Mesenchymal stem cell (in vitro differentiated cells and primary cell): ENCODE data around the gene TMEM50B.
"Not testable (repeated sequence)": the region's sequence is repeated elsewhere in the genome, so short reads cannot be mapped to it uniquely, and the experiment has no call there.

Source experiments
- DNase-seq: peaks from one replicate; pipeline ENCODE4 v3.0.0-alpha.2; 2013
- H2AFZ ChIP-seq: one replicate; pipeline ENCODE4 v1.6.1; 2013; ENCODE audit warnings: low read depth, mild to moderate bottlenecking, control low read depth, inconsistent platforms, low read length, moderate library complexity
- H2AK5ac ChIP-seq: 2 replicates; pipeline ENCODE4 v1.6.1; 2013; ENCODE audit warnings: low read length, moderate library complexity, mild to moderate bottlenecking, inconsistent platforms; ENCODE audit not compliant: severe bottlenecking
- H2BK120ac ChIP-seq: one replicate; pipeline ENCODE4 v1.6.1; 2013; ENCODE audit warnings: low read depth, mild to moderate bottlenecking, inconsistent platforms, low read length, moderate library complexity
- H2BK12ac ChIP-seq, 2 experiments: one replicate each; pipeline ENCODE4 v1.6.1; 2013; ENCODE audit warnings: inconsistent platforms in 2 of 2, low read length in 2 of 2, mild to moderate bottlenecking in 2 of 2, moderate library complexity in 2 of 2, control low read depth in 1 of 2
- H2BK15ac ChIP-seq: one replicate; pipeline ENCODE4 v1.6.1; 2013; ENCODE audit warnings: mild to moderate bottlenecking, low read depth, inconsistent platforms; ENCODE audit not compliant: poor library complexity, severe bottlenecking
- H2BK5ac ChIP-seq: 2 replicates; pipeline ENCODE4 v1.6.1; 2013; ENCODE audit warnings: low read depth, mild to moderate bottlenecking, low read length, control low read depth, inconsistent platforms; ENCODE audit not compliant: poor library complexity, severe bottlenecking
- H3K14ac ChIP-seq, 2 experiments: one replicate each; pipeline ENCODE4 v1.6.1; 2013; ENCODE audit warnings: inconsistent platforms in 2 of 2, low read length in 2 of 2, control low read depth in 1 of 2, mild to moderate bottlenecking in 1 of 2, moderate library complexity in 1 of 2
- H3K18ac ChIP-seq, 2 experiments: one replicate each; pipeline ENCODE4 v1.6.1; 2013; ENCODE audit warnings: inconsistent platforms in 2 of 2, low read length in 2 of 2, control low read depth in 1 of 2, low read depth in 1 of 2, mild to moderate bottlenecking in 1 of 2
- H3K23ac ChIP-seq, 2 experiments: one replicate each; pipeline ENCODE4 v1.6.1; 2013; ENCODE audit warnings: inconsistent platforms in 2 of 2, low read length in 2 of 2, mild to moderate bottlenecking in 2 of 2, moderate library complexity in 2 of 2, control low read depth in 1 of 2
- H3K27ac ChIP-seq: 2 replicates; pipeline ENCODE4 v1.5.1; 2013; ENCODE audit warnings: mild to moderate bottlenecking, moderate library complexity, low read length, control low read depth, inconsistent platforms; ENCODE audit not compliant: poor library complexity, severe bottlenecking
- H3K27me3 ChIP-seq, 2 experiments: 2 replicates each; pipeline versions ENCODE4 v1.6.1 to v1.7.0; 2013; ENCODE audit warnings: low read length in 2 of 2, mild to moderate bottlenecking in 2 of 2, moderate library complexity in 2 of 2, control low read depth in 1 of 2, inconsistent platforms in 1 of 2; ENCODE audit not compliant: control insufficient read depth in 1 of 2, insufficient read depth in 1 of 2
- H3K36me3 ChIP-seq, 2 experiments: 2 replicates each; pipeline versions ENCODE4 v1.6.1 to v1.7.0; 2013; ENCODE audit warnings: low read length in 2 of 2, control low read depth in 1 of 2, inconsistent platforms in 1 of 2, low read depth in 1 of 2, mild to moderate bottlenecking in 1 of 2; ENCODE audit not compliant: insufficient read depth in 2 of 2, control insufficient read depth in 1 of 2
- H3K4ac ChIP-seq, 2 experiments: one replicate each; pipeline ENCODE4 v1.6.1; 2013; ENCODE audit warnings: inconsistent platforms in 2 of 2, low read length in 2 of 2, mild to moderate bottlenecking in 2 of 2, moderate library complexity in 2 of 2, control low read depth in 1 of 2, low read depth in 1 of 2
- H3K4me1 ChIP-seq: 2 replicates; pipeline ENCODE4 v1.6.1; 2013; ENCODE audit warnings: low read depth, low read length, control low read depth; ENCODE audit not compliant: control insufficient read depth, insufficient read depth
- H3K4me2 ChIP-seq: 2 replicates; pipeline ENCODE4 v1.6.1; 2013; ENCODE audit warnings: low read length, mild to moderate bottlenecking, inconsistent platforms; ENCODE audit not compliant: poor library complexity, severe bottlenecking
- H3K4me3 ChIP-seq, 2 experiments: 2 replicates each; pipeline versions ENCODE4 v1.5.1 to v1.7.0; 2013; ENCODE audit warnings: low read length in 2 of 2, mild to moderate bottlenecking in 2 of 2, control low read depth in 1 of 2, low read depth in 1 of 2; ENCODE audit not compliant: insufficient read depth in 1 of 2
- H3K79me1 ChIP-seq: replicated peaks from 2 replicates; pipeline ENCODE4 v1.6.1; 2013; ENCODE audit warnings: mild to moderate bottlenecking, control low read depth, low read length, inconsistent platforms; ENCODE audit not compliant: poor library complexity, severe bottlenecking
- H3K9ac ChIP-seq: 2 replicates; pipeline ENCODE4 v1.7.0; 2013; ENCODE audit warnings: mild to moderate bottlenecking, low read length, moderate library complexity
- H3K9me3 ChIP-seq: 2 replicates; pipeline ENCODE4 v1.7.0; 2013; ENCODE audit warnings: mild to moderate bottlenecking, low read length; ENCODE audit not compliant: control insufficient read depth
- H4K8ac ChIP-seq: one replicate; pipeline ENCODE4 v1.6.1; 2013; ENCODE audit warnings: inconsistent platforms, mild to moderate bottlenecking, low read length, moderate library complexity
- H4K91ac ChIP-seq: one replicate; pipeline ENCODE4 v1.6.1; 2013; ENCODE audit warnings: mild to moderate bottlenecking, low read length, inconsistent platforms
- WGBS: methylation state at CpG from one replicate; pipeline ENCODE4 v1.1.7; 2013; ENCODE audit warnings: mixed read lengths; 5-methylcytosine and 5-hydroxymethylcytosine counted together

The TMEM50B gene

DNA sequence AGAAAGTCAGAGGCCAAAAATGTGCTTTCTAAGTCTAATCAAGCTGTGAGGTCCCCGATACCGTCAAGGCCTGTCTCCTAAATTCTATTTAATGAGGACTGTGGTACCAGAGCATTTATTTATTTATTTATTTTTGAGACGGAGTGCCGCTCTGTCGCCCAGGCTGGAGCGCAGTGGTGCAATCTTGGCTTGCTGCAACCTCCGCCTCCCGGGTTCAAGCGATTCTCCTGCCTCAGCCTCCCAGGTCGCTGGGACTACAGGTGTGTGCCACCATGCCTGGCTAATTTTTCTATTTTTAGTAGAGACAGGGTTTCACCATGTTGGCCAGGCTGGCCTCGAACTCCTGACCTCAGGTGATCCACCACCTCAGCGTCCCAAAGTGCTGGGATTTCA, 67.3 kb downstream of the TMEM50B start:
- not testable (repeated sequence) for H3K23ac ChIP-seq, DNase-seq, H3K14ac ChIP-seq, H3K4ac ChIP-seq, H2BK5ac ChIP-seq, H3K4me3 ChIP-seq, H4K8ac ChIP-seq, H2BK15ac ChIP-seq, H2AFZ ChIP-seq, H4K91ac ChIP-seq, H3K9me3 ChIP-seq, H3K9ac ChIP-seq, H2AK5ac ChIP-seq, H3K27me3 ChIP-seq, H2BK120ac ChIP-seq, H3K18ac ChIP-seq, H2BK12ac ChIP-seq, H3K4me2 ChIP-seq
- Histone ChIP-seq H3K79me1 (peaks cover 24% of the 10 kb centered on the region), H3K4me1 (peaks cover 22% of the 10 kb centered on the region), H3K27ac (peak overlapping the region; percentile 28), H3K36me3 (peaks cover 27 to 39% of the 10 kb centered on the region in 2 experiments)
- 98% methylated on average over 12 of the region's 12 CpGs for WGBS

DNA sequence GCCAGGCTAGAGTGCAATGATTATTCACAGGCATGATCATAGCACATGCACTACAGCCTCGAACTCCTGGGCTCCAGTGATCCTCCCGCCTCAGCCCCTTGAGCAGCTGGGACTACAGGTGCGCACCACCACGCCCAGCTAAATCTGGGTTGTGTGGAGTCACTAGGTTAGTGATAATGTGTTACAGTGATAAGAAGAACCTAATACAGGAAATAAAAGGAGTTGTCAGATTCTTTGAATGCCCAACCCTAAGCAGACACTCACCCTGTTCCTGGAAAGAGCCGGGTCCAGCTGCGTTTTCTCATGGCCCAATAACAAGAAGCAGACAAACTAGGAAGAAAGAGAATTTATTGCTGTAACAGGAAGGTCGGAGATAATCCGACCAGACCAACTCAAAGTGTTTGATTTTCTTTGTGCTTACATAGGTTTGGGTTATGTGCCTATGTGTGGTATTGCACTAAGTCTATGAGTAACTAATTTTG, 67.8 kb downstream of the TMEM50B start:
- H3K4ac ChIP-seq = no peak overlapping the region
- no peak overlapping the region for H2AFZ ChIP-seq
- no peak overlapping the region for H3K4me3 ChIP-seq
- H2BK5ac ChIP-seq = no peak overlapping the region
- peaks cover 24% of the 10 kb centered on the region for H3K79me1 ChIP-seq
- peak; percentile 22 for DNase-seq
- H3K14ac ChIP-seq = no peak overlapping the region
- H4K91ac ChIP-seq = no peak overlapping the region
- no peak overlapping the region for H3K9ac ChIP-seq
- no peak overlapping the region for H4K8ac ChIP-seq
- no peak overlapping the region for H3K4me2 ChIP-seq
- no peak overlapping the region for H3K18ac ChIP-seq
- no peaks in the 10 kb centered on the region for H3K27me3 ChIP-seq
- no peak overlapping the region for H2AK5ac ChIP-seq
- no peak overlapping the region for H2BK12ac ChIP-seq
- WGBS = 78% methylated on average over 8 of the region's 8 CpGs
- no peaks in the 10 kb centered on the region for H3K9me3 ChIP-seq
- no peak overlapping the region for H2BK15ac ChIP-seq
- peak overlapping the region; percentile 28 for H3K27ac ChIP-seq
- peaks cover 25 to 39% of the 10 kb centered on the region in 2 experiments for H3K36me3 ChIP-seq
- H3K23ac ChIP-seq = no peak overlapping the region
- no peak overlapping the region for H2BK120ac ChIP-seq
- peaks cover 22% of the 10 kb centered on the region for H3K4me1 ChIP-seq

DNA sequence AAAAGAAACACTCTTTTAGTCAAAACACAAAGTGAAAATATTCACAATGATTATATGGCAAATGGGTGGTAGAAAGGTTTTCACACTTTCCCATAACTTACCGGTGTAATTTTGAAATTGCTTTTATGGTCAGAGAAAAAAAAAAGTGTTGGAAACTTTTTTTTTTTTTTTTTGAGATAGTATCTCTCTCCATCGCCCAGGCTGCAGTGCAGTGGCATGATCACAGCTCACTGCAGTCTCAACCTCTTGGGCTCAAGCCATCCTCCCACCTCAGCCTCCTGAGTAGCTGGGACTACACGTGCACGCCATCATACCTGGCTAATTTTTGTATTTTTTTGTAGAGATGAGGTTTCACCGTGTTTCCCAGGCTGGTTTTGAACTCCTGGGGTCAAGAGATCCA, 73.3 kb downstream of the TMEM50B start:
- peaks cover 14% of the 10 kb centered on the region for H3K4me1 ChIP-seq
- no peak for DNase-seq
- peaks cover 10% of the 10 kb centered on the region for H3K79me1 ChIP-seq
- no peaks in the 10 kb centered on the region for H3K9me3 ChIP-seq
- no peak overlapping the region for H3K23ac ChIP-seq
- no peak overlapping the region for H4K8ac ChIP-seq
- no peak overlapping the region for H3K14ac ChIP-seq
- H4K91ac ChIP-seq = no peak overlapping the region
- no peak overlapping the region for H2BK12ac ChIP-seq
- 100% methylated on average over 3 of the region's 5 CpGs for WGBS
- H3K27ac ChIP-seq = no peak overlapping the region
- H2AFZ ChIP-seq = no peak overlapping the region
- H3K36me3 ChIP-seq = peaks cover 8 to 12% of the 10 kb centered on the region in 2 experiments
- no peak overlapping the region for H3K4ac ChIP-seq
- no peak overlapping the region for H2BK15ac ChIP-seq
- no peak overlapping the region for H2AK5ac ChIP-seq
- H3K9ac ChIP-seq = no peak overlapping the region
- no peak overlapping the region for H3K18ac ChIP-seq
- H2BK120ac ChIP-seq = no peak overlapping the region
- H3K4me3 ChIP-seq = no peak overlapping the region
- H3K4me2 ChIP-seq = no peak overlapping the region
- no peak overlapping the region for H2BK5ac ChIP-seq
- no peaks in the 10 kb centered on the region for H3K27me3 ChIP-seq

DNA sequence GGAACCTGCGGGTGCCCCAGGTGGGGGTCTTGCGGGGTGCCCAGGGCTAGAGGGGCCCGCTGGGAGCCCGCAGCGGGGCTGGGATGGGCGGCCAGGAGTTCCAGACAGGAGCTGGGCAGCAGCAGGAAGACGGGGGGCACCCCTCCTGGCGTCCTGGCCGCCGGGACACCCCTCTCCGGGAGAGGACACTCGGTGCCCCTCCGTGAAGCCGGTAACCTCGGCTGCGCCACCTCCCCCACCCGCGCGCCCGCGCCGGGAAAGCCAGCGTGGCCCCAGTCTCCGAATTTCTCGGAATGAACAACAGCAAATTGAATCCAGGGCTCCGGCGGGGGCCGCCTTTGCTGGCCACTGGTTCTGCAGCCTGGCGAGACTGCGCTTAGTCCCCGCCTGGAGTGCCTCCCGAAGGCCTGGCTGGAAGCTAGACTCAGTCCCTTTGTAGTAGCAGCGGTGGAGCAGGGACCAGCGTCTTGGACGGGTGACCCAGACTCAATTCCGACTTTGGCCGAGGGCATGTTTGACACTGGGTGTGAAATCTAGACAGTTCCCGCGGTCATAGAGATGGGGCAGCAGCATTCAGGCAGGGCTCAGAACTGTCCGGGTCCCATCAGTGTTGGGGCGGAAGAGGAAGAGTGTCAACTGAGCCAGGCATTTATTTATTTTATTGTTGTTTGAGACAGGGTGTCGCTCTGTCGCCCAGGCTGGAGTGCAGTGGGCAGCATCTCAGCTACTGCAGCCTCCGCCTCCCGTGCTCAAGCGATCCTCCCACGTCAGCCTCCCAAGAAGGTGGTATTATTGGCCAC, 75.8 kb downstream of the TMEM50B start:
- H2BK120ac ChIP-seq = peak overlapping the region; percentile 100
- no peaks in the 10 kb centered on the region for H3K27me3 ChIP-seq
- peak overlapping the region; percentile 87 for H3K9ac ChIP-seq
- peak overlapping the region; percentile 84 for H4K91ac ChIP-seq
- peak overlapping the region; percentile 29 for H2BK15ac ChIP-seq
- peak overlapping the region in 1 of 2 experiments; percentile 93 for H2BK12ac ChIP-seq
- peak overlapping the region; percentile 97 to 98 for H3K18ac ChIP-seq
- 8% methylated on average over 46 of the region's 47 CpGs for WGBS
- H3K23ac ChIP-seq = peak overlapping the region in 1 of 2 experiments; percentile 98
- H3K4ac ChIP-seq = peak overlapping the region in 1 of 2 experiments; percentile 94
- peak overlapping the region; percentile 48 for H2BK5ac ChIP-seq
- peak overlapping the region; percentile 58 for H3K27ac ChIP-seq
- peak overlapping the region; percentile 84 for H3K4me2 ChIP-seq
- H3K79me1 ChIP-seq = peaks cover 3% of the 10 kb centered on the region
- H4K8ac ChIP-seq = peak overlapping the region; percentile 89
- H3K9me3 ChIP-seq = no peaks in the 10 kb centered on the region
- H3K4me1 ChIP-seq = peaks cover 18% of the 10 kb centered on the region
- H2AFZ ChIP-seq = peak overlapping the region; percentile 11
- H3K4me3 ChIP-seq = peak overlapping the region; percentile 82 to 89
- peak overlapping the region; percentile 47 for H2AK5ac ChIP-seq
- peak; percentile 73 for DNase-seq
- H3K36me3 ChIP-seq = peaks cover 0 to 5% of the 10 kb centered on the region in 2 experiments
- H3K14ac ChIP-seq = peak overlapping the region; percentile 91 to 95
